Activated naive CD4-positive, alpha-beta T cell treated with anti-CD3 and anti-CD28 coated beads, Interleukin-2, amount 50 U/mL, for 24 hours (primary cell): Measurements from ENCODE around the gene PMEPA1.
A peak's percentile ranks its signal among the peaks of the same experiment; 100 is the strongest.

ENCODE experiments used
- H3K27ac Mint-ChIP-seq: one replicate; pipeline ENCODE4 v1.8.0; 2021; ENCODE audit warnings: mild to moderate bottlenecking, mixed read lengths
- H3K27me3 Mint-ChIP-seq: one replicate; pipeline ENCODE4 v1.8.0; 2021; ENCODE audit warnings: mixed read lengths
- H3K36me3 Mint-ChIP-seq: one replicate; pipeline ENCODE4 v1.8.0; 2021; ENCODE audit warnings: mixed read lengths
- H3K4me1 Mint-ChIP-seq: one replicate; pipeline ENCODE4 v1.8.0; 2021; ENCODE audit warnings: mixed read lengths
- H3K4me3 Mint-ChIP-seq: one replicate; pipeline ENCODE4 v1.8.0; 2021; ENCODE audit warnings: mild to moderate bottlenecking, mixed read lengths
- H3K9me3 Mint-ChIP-seq: one replicate; pipeline ENCODE4 v1.8.0; 2021; ENCODE audit warnings: mixed read lengths

Gene PMEPA1

DNA sequence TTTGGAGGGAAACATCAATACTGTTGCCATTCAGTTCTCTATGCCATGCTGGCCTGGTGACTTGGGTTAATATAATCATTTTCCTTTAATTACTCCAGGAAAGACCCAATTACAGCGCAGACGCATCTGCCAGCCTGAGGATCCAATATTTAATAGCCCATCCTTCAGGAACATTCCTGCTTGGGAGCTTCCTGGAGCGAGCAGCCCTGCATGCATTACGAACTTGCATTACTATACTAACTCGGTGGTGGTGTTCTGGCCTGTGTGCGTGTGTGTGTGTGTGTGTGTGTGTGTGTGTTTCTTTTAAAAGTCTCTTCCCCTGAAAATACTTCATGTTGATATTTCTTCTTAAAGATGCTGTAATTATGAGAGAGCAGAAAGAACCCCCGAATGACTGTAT lies 26.5 kb downstream of the PMEPA1 start:
- Mint-ChIP-seq H3K36me3 (no peaks in the 10 kb centered on the region), H3K27me3 (no peaks in the 10 kb centered on the region), H3K27ac (no peak overlapping the region), H3K9me3 (no peaks in the 10 kb centered on the region), H3K4me1 (peaks cover 26% of the 10 kb centered on the region), H3K4me3 (no peak overlapping the region)

GRCh38 chr20:57682184-57683101 lies 27.4 kb downstream of the PMEPA1 start:
- H3K4me3 Mint-ChIP-seq, result no peak overlapping the region
- no peaks in the 10 kb centered on the region for H3K27me3 Mint-ChIP-seq
- H3K27ac Mint-ChIP-seq, result no peak overlapping the region
- H3K36me3 Mint-ChIP-seq, result no peaks in the 10 kb centered on the region
- H3K4me1 Mint-ChIP-seq, result peaks cover 32% of the 10 kb centered on the region
- no peaks in the 10 kb centered on the region for H3K9me3 Mint-ChIP-seq

- Mint-ChIP-seq H3K36me3 (peaks cover 2% of the 10 kb centered on the region), H3K27me3 (no peaks in the 10 kb centered on the region), H3K27ac (no peak overlapping the region), H3K4me1 (peaks cover 32% of the 10 kb centered on the region), H3K9me3 (no peaks in the 10 kb centered on the region), H3K4me3 (no peak overlapping the region)
Measured at GRCh38 chr20:57680934-57681914, 28.6 kb downstream of the PMEPA1 start.

DNA sequence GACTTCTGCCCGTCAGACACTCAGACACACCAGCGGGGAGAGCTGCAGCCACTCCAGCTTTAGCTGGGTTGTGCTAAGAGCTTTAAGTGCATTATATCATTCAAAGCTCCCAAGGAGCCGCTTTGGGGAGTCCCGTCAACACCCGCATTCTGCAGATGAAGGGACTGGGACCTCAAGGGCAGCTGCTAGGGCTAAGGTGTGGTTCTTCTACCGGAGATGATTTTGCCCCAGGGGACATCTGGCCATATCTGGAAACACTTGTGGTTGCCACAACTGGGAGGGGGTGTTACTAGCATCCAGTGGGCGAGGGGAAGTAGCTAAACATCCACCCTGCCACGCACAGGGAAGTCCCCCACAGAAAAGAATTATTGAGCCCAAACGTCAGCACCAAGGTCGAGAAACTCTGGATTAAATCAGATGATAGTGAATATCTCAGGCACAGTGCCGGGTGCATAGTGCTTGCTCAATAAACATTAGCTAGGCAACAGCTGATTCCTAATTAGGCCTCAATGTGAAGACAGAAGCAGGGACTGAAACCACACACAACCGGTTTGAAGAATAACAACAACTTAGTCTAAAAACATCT lies 29.6 kb downstream of the PMEPA1 start:
- no peak overlapping the region for H3K27ac Mint-ChIP-seq
- H3K9me3 Mint-ChIP-seq, result no peaks in the 10 kb centered on the region
- H3K4me3 Mint-ChIP-seq, result no peak overlapping the region
- H3K4me1 Mint-ChIP-seq, result peaks cover 32% of the 10 kb centered on the region
- H3K27me3 Mint-ChIP-seq, result no peaks in the 10 kb centered on the region
- peaks cover 2% of the 10 kb centered on the region for H3K36me3 Mint-ChIP-seq

- Mint-ChIP-seq H3K27me3 (no peaks in the 10 kb centered on the region), H3K4me1 (peaks cover 32% of the 10 kb centered on the region), H3K9me3 (no peaks in the 10 kb centered on the region), H3K36me3 (peaks cover 2% of the 10 kb centered on the region), H3K4me3 (no peak overlapping the region), H3K27ac (no peak overlapping the region)
Measured at GRCh38 chr20:57679113-57679512, 30.7 kb downstream of the PMEPA1 start.

DNA sequence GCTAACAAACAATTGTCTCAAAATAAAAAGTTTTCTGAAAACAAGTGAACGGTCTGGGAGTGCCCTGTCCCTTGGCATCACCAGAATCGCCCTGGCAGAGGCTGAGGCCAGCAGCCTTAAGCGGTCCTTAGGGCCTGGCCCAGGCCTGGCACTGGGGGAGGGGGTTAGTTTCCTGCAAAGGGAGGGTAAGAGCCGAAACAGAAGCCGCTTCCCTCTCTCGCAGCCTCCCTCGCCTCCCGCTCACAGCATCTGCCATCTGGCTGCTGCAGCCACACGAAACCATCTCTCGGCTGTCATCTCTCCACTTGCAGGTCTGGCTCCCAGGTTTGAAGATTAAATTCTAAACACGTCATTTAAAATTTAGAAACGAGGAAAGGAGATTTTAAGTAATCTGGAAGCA lies 31.5 kb downstream of the PMEPA1 start:
- no peak overlapping the region for H3K4me3 Mint-ChIP-seq
- H3K36me3 Mint-ChIP-seq, result peaks cover 2% of the 10 kb centered on the region
- H3K27me3 Mint-ChIP-seq, result no peaks in the 10 kb centered on the region
- H3K4me1 Mint-ChIP-seq, result peaks cover 33% of the 10 kb centered on the region
- H3K9me3 Mint-ChIP-seq, result no peaks in the 10 kb centered on the region
- H3K27ac Mint-ChIP-seq, result no peak overlapping the region

DNA sequence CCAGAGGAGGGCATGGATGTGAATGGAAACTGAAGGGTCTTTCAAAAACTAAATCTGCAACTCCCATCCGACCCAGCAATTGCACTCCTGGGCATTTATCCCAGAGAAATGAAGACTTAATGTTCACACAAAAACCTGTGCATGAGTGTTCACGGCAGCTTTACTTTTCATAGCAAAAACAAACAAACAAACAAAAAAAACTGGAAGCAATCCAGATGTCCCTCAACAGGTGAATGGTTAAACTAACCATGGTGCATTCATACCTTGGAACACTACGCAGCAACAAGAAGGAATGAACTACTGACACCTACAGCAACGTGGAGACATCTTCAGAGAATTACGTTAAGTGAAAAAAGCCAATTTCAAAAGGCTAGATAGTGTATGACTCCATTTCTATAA lies 32.2 kb downstream of the PMEPA1 start:
- no peaks in the 10 kb centered on the region for H3K9me3 Mint-ChIP-seq
- H3K27ac Mint-ChIP-seq, result no peak overlapping the region
- H3K27me3 Mint-ChIP-seq, result no peaks in the 10 kb centered on the region
- no peak overlapping the region for H3K4me3 Mint-ChIP-seq
- peaks cover 2% of the 10 kb centered on the region for H3K36me3 Mint-ChIP-seq
- peaks cover 36% of the 10 kb centered on the region for H3K4me1 Mint-ChIP-seq

DNA sequence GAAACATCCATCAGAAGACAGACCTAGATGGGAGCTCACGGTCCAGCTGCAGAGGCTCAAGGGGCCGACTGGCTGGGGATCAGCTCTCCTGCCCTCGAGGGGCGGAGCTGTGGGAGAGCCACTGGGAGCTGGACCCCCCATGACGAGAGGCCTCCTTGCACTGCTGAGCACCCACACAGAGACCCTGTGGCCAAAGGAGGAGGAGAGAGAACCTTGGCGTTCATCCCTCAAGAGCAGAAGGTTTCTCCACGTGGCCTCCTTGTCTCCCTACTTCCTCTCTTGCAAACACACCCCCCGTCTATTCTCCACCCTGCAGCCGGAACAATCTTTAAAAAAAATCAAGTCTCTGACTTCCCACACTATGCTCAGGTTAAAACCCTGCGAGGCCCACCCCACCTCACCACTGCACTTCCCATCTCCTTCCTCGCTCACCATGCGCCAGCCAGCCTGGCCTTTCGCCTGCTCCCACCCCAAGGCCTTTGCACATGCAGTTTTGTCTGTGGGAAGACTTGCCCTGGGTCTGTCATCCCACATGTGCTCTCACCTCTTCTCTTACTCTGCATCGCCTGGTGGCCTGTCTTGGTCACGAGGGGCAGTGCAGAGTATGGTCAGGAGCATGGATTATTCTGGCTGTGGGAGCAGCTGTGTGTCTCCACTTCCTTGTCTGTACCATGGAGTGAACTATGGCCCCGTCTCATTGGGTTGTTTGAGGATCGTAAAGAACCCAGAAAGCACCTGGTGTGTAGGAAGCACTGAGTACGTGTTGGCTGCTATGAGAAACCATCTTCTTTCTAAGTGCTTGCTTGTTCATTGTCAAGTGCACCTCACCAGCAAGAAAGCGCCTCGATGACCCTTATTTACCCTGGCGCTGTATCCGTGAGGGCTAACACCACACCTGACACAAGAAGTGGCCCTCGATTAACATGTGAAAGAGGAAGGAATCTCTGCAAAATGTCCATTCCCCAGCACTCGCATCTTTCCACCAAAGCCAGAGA lies 32.9 kb downstream of the PMEPA1 start:
- H3K27me3 Mint-ChIP-seq, result no peaks in the 10 kb centered on the region
- peaks cover 32% of the 10 kb centered on the region for H3K4me1 Mint-ChIP-seq
- peaks cover 2% of the 10 kb centered on the region for H3K36me3 Mint-ChIP-seq
- no peak overlapping the region for H3K27ac Mint-ChIP-seq
- no peak overlapping the region for H3K4me3 Mint-ChIP-seq
- no peaks in the 10 kb centered on the region for H3K9me3 Mint-ChIP-seq

- Mint-ChIP-seq H3K27me3 (no peaks in the 10 kb centered on the region), H3K9me3 (no peaks in the 10 kb centered on the region), H3K4me1 (peaks cover 21% of the 10 kb centered on the region)
Measured at GRCh38 chr20:57675773-57676172, 34.0 kb downstream of the PMEPA1 start.

DNA sequence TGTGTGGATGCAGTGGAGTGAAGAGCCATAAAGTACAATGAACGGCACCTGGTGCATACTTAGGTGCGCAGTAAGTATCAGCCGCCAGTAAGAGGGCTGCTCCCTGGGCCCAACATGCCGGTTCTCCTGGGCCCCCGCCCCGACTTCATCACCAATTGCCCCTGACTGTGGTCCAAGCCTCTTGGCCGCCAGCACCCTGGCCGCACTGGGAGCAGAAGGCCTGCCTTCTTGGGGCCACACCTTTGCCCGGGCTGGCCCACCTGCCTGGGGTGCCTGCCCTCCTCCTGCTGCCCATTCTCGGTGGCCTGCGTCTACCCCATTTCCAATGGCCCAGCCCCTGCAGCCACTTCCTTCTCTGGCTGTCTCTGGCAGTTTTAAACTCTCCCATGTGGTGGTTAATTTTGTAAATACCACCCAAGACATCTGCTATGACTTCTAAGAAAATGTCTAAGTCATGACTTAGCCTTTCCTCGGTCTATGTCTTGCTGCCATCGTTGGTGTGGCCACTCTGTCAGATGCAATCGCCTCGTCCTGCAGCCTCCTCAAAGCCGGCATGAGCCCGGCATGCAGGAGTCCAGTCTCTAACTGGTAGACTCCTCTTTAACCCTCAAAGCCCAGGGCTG lies 36.8 kb downstream of the PMEPA1 start:
- peaks cover 9% of the 10 kb centered on the region for H3K4me1 Mint-ChIP-seq
- no peak overlapping the region for H3K4me3 Mint-ChIP-seq
- no peak overlapping the region for H3K27ac Mint-ChIP-seq
- peaks cover 2% of the 10 kb centered on the region for H3K36me3 Mint-ChIP-seq
- no peaks in the 10 kb centered on the region for H3K27me3 Mint-ChIP-seq
- H3K9me3 Mint-ChIP-seq, result no peaks in the 10 kb centered on the region

More at GRCh38 chr20:57675773-57676172, 34.0 kb downstream of the PMEPA1 start:
- Mint-ChIP-seq H3K36me3 (peaks cover 2% of the 10 kb centered on the region), H3K27ac (no peak overlapping the region), H3K4me3 (no peak overlapping the region)

- peaks cover 2% of the 10 kb centered on the region for H3K36me3 Mint-ChIP-seq
- H3K4me1 Mint-ChIP-seq, result peaks cover 3% of the 10 kb centered on the region
- H3K27me3 Mint-ChIP-seq, result no peaks in the 10 kb centered on the region
- peak overlapping the region; percentile 47 for H3K27ac Mint-ChIP-seq
- H3K9me3 Mint-ChIP-seq, result no peaks in the 10 kb centered on the region
- H3K4me3 Mint-ChIP-seq, result no peak overlapping the region
Measured at GRCh38 chr20:57672164-57672563, 37.7 kb downstream of the PMEPA1 start.

- H3K4me3 Mint-ChIP-seq, result no peak overlapping the region
- H3K36me3 Mint-ChIP-seq, result peaks cover 2% of the 10 kb centered on the region
- H3K9me3 Mint-ChIP-seq, result no peaks in the 10 kb centered on the region
- peaks cover 3% of the 10 kb centered on the region for H3K4me1 Mint-ChIP-seq
- no peaks in the 10 kb centered on the region for H3K27me3 Mint-ChIP-seq
- H3K27ac Mint-ChIP-seq, result no peak overlapping the region
Measured at GRCh38 chr20:57671662-57672061, 38.2 kb downstream of the PMEPA1 start.

DNA sequence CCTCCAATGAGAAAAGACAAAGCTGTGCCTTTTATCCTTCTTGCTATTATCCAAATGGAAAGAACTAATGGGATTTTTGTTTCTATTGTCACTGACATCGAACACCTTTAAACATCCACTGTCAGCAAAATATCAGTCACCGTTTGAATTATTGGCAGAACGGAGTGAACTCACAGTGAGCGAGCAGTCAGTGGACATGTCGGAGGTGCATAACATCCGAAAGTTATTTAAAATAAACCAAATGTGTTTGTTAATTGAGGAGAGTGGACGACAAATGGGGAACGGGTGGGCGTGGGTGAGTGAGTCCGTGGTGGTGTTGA lies 38.8 kb downstream of the PMEPA1 start:
- Mint-ChIP-seq H3K4me1 (peaks cover 3% of the 10 kb centered on the region), H3K4me3 (no peak overlapping the region), H3K36me3 (no peaks in the 10 kb centered on the region), H3K27me3 (no peaks in the 10 kb centered on the region), H3K9me3 (no peaks in the 10 kb centered on the region), H3K27ac (no peak overlapping the region)

DNA sequence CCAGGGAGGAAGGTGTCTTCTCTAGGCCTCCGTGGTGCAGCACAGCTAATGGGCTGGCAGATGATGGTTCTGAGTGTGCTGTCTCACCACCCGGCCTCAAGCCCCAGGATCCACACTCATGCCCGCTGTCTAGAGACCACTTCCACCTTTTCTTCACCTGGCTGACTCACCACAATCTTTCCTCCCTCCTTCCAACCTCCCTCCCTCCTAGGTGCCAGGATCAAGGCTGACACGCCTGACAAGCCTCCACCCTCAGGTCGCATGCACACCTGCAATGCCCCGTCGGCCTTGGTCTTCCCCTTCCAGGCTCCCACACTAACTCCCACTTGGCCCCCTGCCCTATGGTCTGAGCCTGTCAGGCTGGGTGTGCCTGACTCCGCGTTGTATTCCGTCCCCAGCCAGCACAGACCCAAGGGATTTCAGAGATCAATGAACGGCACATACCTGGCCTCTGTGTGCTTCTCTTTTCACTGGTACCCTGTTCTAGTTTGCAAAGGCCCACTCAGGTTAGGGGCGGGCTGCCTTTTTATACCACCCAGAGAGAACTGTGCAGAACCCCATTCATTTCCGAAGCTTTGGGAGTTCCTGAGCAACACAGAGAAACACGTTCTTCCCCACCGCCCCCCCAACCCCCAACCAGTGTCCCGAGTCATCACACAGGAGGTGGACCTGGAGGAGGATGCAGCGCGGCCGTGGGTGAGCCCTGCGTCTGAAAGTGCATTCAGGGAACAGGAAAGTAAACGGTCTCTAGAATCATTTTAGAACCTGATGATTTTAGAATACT lies 39.3 kb downstream of the PMEPA1 start:
- no peaks in the 10 kb centered on the region for H3K9me3 Mint-ChIP-seq
- H3K4me3 Mint-ChIP-seq, result no peak overlapping the region
- H3K4me1 Mint-ChIP-seq, result peaks cover 3% of the 10 kb centered on the region

More for the DNA sequence above, 39.3 kb downstream of the PMEPA1 start:
- Mint-ChIP-seq H3K27ac (no peak overlapping the region), H3K36me3 (no peaks in the 10 kb centered on the region), H3K27me3 (no peaks in the 10 kb centered on the region)
